ENCODE data around the gene SDC1.
A peak's percentile ranks its signal among the peaks of the same experiment; 100 is the strongest.

The SDC1 gene

GRCh38 chr2:20220806-20221554, 4.0 kb downstream of the SDC1 start:
- no peaks in the 10 kb centered on the region for H3K9me3 ChIP-seq (ENCODE audit: severe bottlenecking)
- TF ChIP-seq CTCF (IDR thresholded peaks at IDR 0.05; ENCODE audit: poor library complexity, severe bottlenecking), result no peak
- ATAC-seq (ENCODE audit: low read depth), result no peak
- peak overlapping the region; percentile 97 for H3K27ac ChIP-seq (ENCODE audit: poor library complexity, severe bottlenecking)
- no peaks in the 10 kb centered on the region for H3K27me3 ChIP-seq (ENCODE audit: insufficient read depth, poor library complexity, severe bottlenecking)
- peaks cover 67% of the 10 kb centered on the region for H3K36me3 ChIP-seq (ENCODE audit: low read depth)
- no peak overlapping the region for H3K4me3 ChIP-seq (ENCODE audit: severe bottlenecking)
- DNase-seq (ENCODE audit: low spot score), result no peak
- H3K4me1 ChIP-seq (ENCODE audit: insufficient read depth, poor library complexity, severe bottlenecking), result peaks cover 68% of the 10 kb centered on the region

DNA sequence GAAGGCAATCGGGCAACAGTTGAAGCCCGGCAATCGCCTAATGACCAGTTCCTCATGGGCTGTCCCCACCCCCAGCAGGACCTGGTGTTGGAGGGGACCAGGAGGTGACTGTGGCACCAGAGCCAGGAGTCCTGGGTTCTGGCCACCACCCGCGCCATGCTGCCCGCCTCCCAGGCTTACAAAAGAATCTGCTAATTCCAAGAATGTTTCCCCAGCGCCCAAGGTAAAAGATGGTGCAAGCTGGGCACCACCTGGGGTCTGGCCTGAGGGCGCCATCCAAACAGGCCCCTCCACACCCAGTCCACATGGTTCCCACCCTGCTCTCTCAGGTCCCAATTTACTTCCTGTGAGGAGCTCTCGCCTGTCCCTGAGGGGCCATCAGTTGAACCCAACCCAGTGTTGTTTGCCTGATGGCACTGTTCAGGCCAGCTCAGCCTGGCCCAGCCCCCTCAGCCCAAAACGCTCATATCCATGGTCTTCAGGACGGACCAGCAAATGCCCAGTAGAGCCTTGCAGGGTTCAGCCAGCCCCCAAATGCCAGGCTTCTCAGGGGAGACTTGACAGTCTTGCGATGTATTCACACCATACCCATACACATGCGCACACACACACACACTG, 5.1 kb downstream of the SDC1 start:
- Histone ChIP-seq H3K4me1 (ENCODE audit: insufficient read depth, poor library complexity, severe bottlenecking) (peaks cover 73% of the 10 kb centered on the region), H3K4me3 (ENCODE audit: severe bottlenecking) (no peak overlapping the region), H3K36me3 (ENCODE audit: low read depth) (peaks cover 78% of the 10 kb centered on the region), H3K27me3 (ENCODE audit: insufficient read depth, poor library complexity, severe bottlenecking) (no peaks in the 10 kb centered on the region), H3K27ac (ENCODE audit: poor library complexity, severe bottlenecking) (peak overlapping the region; percentile 97), H3K9me3 (ENCODE audit: severe bottlenecking) (no peaks in the 10 kb centered on the region)
- no peak for TF ChIP-seq CTCF (IDR thresholded peaks at IDR 0.05; ENCODE audit: poor library complexity, severe bottlenecking)
- DNase-seq (ENCODE audit: low spot score) (no peak), ATAC-seq (ENCODE audit: low read depth) (no peak)

- Histone ChIP-seq H3K4me3 (ENCODE audit: severe bottlenecking) (no peak overlapping the region), H3K36me3 (ENCODE audit: low read depth) (peaks cover 82% of the 10 kb centered on the region), H3K27me3 (ENCODE audit: insufficient read depth, poor library complexity, severe bottlenecking) (no peaks in the 10 kb centered on the region), H3K4me1 (ENCODE audit: insufficient read depth, poor library complexity, severe bottlenecking) (peaks cover 86% of the 10 kb centered on the region), H3K27ac (ENCODE audit: poor library complexity, severe bottlenecking) (peak overlapping the region; percentile 97), H3K9me3 (ENCODE audit: severe bottlenecking) (no peaks in the 10 kb centered on the region)
- no peak for ATAC-seq (ENCODE audit: low read depth)
- DNase-seq (ENCODE audit: low spot score), result no peak
- TF ChIP-seq CTCF (IDR thresholded peaks at IDR 0.05; ENCODE audit: poor library complexity, severe bottlenecking), result no peak
These were observed 6.3 kb downstream of the SDC1 start for GRCh38 chr2:20218331-20219320.

DNA sequence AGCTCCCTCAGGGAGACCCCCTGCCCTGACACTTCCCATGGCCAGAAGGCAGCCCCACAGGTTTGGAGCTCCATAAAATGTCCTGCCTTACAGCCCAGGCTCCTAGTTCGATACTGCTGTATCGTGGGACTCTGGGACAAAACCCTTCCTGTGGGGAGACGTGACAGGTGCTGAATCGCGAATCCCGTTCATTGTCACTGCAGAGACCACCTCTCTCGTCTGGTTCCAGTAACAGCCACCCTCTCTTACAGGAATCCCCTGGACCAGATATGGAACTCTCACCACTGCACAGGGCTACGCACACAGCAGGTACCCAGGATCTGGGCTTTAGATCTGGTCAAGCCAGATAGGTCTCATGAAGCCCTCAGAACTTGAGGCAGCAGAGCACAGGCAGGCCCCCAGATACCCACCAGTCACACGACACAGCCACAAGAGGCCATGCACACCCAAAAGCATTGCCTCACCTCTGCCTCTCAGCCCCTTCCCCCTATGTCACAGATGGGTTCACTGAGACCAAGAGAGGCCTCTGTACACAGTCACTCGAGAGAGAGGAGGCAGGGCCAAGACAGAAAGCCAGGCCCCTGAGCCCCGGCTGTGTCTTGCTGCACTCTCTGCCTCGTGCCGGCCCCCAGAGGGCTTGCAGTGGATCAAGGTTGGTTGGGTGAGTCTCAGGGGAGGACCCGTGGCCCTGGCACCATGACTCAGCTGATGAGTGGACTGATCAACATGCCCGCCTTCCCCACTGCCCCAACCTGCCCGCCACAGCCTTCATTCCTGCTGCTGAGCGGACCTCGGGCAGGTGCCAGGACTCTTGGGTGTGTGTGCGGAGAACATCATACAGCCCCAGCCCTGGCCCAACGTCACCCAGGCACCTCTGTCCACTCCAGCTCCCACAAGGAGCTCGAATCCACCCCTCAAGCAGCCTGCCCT, 7.6 kb downstream of the SDC1 start:
- no peaks in the 10 kb centered on the region for H3K27me3 ChIP-seq (ENCODE audit: insufficient read depth, poor library complexity, severe bottlenecking)
- no peak overlapping the region for H3K4me3 ChIP-seq (ENCODE audit: severe bottlenecking)
- DNase-seq (ENCODE audit: low spot score), result peak; percentile 98
- peak; percentile 13 for TF ChIP-seq CTCF (IDR thresholded peaks at IDR 0.05; ENCODE audit: poor library complexity, severe bottlenecking)
- H3K27ac ChIP-seq (ENCODE audit: poor library complexity, severe bottlenecking), result peak overlapping the region; percentile 97
- no peaks in the 10 kb centered on the region for H3K9me3 ChIP-seq (ENCODE audit: severe bottlenecking)
- peaks cover 73% of the 10 kb centered on the region for H3K36me3 ChIP-seq (ENCODE audit: low read depth)
- peak; percentile 73 for ATAC-seq (ENCODE audit: low read depth)
- peaks cover 96% of the 10 kb centered on the region for H3K4me1 ChIP-seq (ENCODE audit: insufficient read depth, poor library complexity, severe bottlenecking)
